Renal cortical epithelial cell (primary cell): ENCODE data around the gene TMEM131L. TPM values are rescaled to one million over a fixed set of nuclear protein-coding genes. Genes with fewer than 3 reads are reported as not detected.
A peak's percentile ranks its signal among the peaks of the same experiment; 100 is the strongest.
"Not testable (repeated sequence)": the region's sequence is repeated elsewhere in the genome, so short reads cannot be mapped to it uniquely, and the experiment has no call there.

ENCODE experiments used
- DNase-seq: peaks from one replicate; pipeline ENCODE4 v3.0.0-alpha.2; 2011; ENCODE audit warnings: low read depth
- total RNA-seq: library from RNA; depleted of rRNA; stranded (reverse); fragments of >200 nt; gene quantifications from 2 replicates; pipeline ENCODE4 v1.2.3, GENCODE V29; 2014

The TMEM131L gene
- total RNA-seq, 1 donor from 2014 or later, result 7.8 TPM

DNA sequence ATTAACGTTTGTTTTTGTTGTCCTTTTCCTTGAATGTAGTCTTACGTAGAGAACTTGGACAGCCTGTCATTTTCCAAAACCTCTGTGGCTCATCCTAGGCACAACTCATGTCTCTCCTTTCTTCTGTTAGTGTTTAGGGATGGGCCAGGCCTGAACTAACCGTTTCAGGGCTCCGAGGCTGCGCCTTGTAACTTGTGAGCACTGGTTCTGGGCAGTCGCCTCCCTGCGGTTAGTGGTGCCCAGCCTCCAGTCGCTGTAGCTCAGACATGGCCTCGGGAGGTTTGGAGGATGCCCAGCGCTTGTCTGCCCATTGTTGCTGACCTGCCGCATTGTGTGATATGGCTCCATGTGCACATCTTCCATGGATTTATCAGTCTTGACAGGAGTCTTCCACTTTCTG is 32.8 kb downstream of the TMEM131L start:
- DNase-seq, result no peak

DNA sequence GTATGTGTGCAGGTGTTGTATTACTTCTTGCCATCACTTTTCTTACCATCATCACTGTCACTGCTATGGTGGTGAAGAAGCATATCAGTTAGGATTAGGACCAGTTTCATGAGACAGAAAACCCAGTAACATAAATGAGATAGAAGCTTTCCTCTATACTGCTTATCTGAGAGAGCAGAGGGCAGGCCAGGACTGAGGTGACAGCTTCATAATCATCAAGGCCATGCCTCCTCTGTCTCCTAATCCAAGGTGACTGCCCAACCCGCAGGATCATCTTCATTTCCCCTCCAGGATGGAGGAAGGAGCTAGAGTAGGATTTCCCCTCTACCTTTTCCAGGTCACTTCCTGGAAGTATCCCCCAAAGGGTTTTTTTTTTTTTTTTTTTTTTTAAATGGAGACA is 35.4 kb downstream of the TMEM131L start:
- no peak for DNase-seq

DNA sequence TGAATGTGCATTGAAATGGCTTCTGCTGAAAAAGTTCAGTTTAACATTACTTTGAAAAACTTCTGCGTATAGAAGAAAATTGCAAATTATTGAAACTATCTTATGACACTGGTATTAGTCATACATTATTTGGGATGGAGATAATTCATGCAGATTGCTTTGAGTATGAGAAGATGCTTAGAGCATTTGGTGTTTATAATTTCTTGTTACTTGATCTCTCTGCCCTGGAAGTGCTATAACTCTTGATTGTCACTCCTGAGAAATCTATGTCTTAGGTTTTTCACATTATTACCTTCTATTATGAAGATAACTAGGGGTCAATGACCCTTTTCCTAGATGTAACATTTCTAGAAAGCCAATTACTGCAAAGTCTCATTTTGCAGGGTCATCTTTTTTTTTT is 36.4 kb downstream of the TMEM131L start:
- DNase-seq, result no peak

DNA sequence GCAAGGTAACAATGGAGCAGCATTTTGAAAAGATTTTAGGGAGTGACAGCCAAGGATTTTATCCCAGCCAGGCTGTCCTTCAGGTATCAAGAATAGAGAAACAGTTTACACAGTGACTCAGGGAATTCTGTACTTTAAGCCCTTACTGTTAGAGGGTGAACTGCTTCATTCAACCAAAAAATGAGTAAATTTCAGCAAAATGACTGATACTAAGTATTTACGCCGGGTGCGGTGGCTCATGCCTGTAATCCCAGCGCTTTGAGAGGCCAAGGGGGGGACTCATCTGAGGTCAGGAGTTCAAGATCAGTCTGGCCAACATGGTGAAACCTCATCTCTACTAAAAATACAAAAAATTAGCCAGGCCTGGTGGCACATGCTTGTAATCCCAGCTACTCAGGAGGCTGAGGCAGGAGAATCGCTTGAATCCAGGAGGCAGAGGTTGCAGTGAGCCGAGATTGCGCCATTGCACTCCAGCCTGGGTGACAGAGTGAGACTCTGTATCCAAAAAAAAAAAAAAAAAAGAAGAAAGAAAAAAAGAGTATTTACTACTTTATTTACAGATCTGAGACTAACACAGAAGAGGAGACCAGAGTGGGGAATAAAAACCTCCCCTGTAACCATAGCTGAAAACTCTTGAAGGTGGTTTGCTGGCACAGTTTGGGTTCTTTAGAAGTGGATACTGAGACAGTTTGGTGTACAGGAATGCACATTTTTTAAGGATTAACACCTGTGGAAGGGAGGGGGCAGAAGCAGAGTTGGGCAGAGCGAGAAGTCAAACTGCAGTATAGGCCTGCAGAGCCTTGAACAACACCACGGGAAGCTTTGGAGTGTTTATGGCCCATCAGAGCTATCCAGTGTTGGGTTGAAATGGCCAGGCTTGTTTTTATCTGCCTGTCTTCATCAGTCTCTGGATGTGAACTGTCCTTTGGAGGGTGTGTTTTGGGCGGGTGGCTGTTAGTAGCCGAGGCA is 40.5 kb downstream of the TMEM131L start:
- no peak for DNase-seq

DNA sequence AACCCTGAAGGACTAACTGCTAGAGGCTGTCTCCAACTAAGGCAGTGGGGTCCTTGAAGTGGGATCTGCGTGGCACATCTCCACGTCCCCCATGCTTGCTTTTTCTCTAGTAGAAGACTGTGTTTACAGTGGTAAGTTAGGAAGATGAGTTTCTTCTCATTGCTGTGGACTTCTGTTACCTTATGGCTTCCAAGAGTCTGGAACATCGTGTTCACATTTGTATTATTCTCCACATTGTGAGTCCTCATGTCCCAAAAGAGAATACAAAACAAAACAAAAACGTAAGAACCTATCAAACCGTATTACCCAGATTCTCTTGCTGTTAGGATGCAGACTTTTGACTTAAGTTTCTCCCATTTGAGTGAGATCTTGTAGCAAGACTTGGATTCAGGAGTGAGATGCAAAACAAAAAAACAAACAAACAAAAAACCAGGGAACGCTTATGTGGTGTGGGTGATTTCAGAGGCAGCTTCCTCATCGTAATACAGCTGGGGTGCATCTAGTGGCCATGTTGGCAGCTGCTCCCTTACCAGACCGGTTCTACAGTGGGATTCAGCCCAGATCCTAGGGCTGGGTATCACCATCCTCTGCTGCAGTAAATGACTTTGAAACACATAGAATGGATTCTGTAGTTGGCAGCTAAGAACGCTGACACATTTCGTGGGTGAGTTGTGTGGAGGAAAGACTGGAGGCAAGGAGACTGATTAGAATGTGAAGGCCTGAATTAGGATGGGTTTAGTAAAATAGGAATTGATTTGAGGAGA is 41.3 kb downstream of the TMEM131L start:
- no peak for DNase-seq

DNA sequence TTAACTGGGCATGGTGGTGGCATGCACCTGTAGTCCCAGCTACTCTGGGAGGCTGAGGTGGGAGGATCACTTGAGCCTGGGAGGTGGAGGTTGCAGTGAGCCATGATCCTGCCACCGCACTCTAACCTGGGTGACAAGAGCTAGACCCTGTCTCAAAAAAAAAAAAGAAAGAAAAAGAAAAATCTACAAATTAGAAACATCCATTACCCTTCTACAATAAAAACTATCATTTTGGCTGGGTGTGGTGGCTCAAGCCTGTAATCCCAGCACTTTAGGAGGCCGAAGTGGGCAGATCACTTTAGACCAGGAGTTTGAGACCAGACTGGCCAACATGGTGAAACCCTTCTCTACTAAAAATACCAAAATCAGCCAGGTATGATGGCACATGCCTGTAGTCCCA is 43.1 kb downstream of the TMEM131L start:
- DNase-seq, result not testable (repeated sequence)

DNA sequence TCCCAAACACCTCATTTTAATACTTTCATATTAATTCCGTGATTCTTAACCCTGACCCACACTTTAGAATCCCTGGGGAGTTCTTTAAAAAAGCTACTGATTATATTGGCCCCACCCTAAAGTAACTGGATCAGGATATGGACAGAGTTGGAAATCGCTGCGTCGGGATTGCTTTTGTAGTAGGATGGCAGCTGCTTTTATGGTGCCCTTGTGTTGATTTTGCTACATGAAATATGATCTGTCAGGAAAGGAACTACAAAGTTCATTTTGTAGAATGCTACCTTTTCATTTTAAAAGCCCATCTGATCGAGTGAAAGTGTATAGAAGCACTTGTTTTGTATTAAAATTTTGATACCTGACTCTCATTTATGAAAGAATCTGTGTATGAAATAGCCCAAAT is 43.6 kb downstream of the TMEM131L start:
- no peak for DNase-seq

DNA sequence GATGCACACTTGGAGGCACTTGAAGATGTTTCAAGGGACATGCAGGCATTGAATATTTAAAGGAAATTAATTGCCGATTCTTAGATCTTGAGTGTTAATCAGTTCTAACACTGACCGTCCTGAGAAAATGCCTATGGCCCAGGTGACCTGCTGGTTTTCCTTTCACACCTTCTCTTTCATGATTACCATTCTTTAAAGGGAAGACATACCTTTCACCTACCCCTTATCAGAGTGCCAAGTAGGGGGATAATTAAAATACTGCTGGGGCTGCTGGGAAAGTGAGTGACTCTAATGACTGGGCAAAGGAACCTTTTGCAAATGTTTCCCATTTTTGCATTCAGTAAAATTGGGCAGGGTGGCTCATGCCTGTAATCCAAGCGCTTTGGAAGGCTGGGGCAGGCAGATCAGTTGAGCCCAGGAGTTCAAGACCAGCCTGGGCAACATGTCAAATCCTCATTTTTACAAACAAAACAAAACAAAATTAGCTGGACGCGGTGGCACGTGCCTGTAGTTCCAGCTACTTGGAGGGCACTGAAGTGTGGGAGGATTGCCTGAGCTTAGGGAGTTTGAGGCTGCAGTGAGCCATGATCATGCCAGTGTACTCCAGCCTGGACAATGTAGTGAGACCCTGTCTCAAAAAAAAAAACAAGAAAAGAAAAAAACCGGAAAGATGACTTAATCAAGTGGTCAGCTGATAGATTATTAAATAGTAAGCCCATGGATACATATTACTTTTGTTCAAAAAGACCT is 44.3 kb downstream of the TMEM131L start:
- DNase-seq, result no peak

DNA sequence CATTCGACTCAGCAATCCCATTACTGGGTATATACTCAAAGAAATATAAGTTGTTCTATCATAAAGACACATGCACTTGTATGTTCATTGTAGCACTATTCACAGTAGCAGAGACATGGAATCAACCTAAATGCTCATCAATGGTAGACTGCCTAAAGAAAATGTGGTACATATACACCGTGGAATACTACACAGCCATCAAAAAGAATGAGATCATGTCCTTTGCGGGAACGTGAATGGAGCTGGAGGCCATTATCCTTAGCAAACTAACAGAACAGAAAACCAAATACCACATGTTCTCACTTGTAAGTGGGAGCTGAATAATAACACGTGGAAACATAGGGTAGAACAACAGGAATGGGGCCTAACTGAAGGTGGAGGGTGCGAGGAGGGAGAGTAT is 44.9 kb downstream of the TMEM131L start:
- no peak for DNase-seq

DNA sequence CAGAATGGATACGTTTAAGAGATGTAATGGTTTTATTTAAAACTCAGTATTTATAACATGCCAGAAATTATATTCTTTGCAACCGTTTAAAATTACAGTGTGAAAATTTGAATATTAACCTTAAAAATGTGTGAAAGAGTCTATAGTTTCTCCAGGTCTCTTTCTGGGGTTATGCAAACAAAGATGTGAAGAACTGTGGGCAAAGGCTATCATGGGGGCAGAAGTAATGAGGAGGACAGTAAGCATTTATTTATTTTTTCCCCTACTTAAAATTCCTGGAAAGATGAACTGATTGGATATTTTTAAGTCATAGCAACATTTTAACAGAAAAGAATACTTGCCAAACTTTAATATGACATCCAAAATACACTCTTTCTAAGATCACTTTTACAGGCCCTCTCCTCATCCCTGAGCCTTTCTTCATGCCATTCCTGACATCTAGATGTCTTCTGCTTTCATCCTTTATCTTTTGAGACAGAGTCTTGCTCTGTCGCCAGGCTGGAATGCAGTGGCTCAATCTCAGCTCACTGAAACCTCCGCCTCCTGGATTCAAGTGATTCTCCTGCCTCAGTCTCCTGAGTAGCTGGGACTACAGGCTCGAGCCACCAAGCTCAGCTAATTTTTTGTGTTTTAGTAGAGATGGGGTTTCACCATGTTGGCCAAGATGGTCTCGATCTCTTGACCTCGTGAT is 46.1 kb downstream of the TMEM131L start:
- no peak for DNase-seq

DNA sequence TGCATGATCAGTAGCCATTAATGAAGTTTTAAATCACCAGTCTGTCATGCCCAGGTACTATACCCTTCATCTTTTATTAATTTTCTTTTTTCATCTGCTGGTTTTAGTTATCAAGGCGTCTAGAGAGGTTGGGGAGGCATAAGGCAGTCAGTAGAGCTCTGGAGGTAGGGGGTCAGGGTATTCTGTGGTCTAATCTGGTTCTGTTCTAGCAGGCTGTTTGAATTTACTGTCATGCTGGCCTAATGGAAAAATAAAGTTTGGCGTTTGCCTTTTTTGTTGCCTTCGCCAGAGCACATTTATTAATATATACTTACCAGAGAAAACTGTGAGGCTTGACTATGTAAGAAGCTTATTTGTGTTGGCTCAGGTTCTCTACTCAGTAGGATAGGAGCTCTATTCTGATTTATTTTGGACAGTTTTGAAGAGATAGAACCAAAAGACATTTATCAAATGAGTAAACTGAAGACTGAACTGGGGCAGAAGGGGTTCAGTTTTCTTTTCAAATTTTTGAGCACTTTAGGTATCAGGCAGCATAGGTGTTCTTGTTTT is 46.9 kb downstream of the TMEM131L start:
- DNase-seq, result no peak

DNA sequence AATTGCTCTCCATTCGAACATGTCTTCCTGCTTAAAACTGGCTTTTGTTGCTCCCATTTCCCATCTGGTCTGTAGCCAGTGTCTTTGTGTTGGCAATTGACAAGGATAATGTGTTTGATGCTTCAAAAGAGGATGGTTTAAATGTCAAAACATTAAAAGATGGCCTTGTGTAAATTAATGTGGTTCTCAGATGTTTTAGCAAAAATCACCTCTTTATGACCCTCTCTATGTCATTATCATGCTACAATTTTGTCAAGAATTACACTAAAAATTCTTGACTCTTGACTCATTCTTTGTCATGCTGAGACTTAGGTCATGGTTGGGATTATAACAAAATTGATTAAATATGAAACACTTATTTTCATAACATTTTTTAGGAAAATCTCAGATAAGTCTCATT is 47.4 kb downstream of the TMEM131L start:
- peak; percentile 38 for DNase-seq

DNA sequence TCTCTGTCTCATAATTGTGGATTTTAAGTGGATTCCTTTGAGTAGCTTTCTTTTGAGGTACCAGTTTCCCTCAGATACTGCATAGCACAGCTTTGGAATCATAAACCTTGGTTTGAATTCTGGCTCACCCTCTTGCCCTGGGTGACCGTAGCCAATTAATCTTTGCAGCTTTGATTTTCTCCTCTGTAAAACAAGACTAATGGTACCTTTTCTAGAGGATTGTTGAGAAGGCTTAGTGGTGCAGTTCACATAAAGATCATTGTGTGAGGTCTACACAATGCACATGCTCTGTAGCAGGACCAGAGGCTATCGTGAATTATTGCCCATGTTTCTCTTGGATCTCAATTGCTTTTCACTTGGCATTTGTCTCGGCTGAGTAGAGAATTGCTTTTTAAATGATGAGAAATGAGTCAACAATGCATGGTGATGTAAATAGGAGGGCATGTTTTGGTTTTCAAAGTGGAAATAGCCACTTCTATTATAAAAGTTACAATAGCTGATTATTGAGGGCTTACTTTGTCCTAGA is 47.9 kb downstream of the TMEM131L start:
- DNase-seq, result peak; percentile 85

DNA sequence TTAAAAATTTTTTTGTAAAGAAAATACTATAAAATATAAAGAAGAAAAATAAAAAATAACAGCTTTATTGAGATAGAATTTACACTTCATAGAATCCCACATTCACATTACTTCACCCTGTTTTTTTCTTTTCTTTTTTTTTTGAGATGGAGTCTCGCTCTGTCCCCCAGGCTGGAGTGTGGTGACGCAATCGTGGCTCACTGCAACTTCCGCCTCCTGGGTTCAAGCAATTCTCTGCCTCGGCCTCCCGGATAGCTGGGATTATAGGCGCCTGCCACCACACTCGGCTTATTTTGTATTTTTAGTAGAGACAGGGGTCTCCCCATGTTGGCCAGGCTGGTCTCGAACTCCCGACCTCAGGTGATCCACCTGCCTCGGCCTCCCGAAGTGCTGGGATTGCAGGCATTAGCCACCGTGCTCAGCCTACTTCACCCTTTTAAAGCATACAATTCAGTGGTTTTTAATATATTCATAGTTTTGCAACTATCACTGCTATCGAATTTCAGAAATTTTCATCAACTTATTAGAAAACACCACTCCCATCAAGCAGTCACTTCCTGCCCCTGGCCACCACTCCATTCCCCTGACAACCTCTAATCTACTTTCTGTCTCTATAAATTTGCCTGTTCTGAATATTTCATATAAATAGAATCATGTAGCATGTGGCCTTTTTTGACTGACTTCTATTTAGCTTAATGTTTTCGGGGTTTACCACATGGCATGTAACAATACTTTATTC is 48.7 kb downstream of the TMEM131L start:
- DNase-seq, result no peak

DNA sequence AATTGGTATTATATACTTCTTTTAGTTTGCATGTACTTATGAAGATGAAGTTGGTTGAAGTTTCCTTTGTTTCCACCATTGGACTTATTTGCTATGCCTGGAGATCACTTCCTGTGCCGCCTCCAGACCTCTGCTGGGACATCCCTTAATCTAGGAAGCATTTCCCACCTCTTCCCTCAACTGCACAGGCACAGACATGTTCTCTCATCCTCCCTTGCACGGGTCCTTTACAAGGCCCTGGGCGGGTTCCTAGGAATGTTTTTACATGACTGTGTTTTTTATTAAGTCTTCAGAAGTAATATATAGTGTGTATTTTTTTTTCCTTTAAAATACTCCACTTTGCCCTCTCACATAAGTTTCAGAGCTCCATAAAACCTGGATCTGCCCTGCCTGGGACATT is 51.0 kb downstream of the TMEM131L start:
- no peak for DNase-seq

DNA sequence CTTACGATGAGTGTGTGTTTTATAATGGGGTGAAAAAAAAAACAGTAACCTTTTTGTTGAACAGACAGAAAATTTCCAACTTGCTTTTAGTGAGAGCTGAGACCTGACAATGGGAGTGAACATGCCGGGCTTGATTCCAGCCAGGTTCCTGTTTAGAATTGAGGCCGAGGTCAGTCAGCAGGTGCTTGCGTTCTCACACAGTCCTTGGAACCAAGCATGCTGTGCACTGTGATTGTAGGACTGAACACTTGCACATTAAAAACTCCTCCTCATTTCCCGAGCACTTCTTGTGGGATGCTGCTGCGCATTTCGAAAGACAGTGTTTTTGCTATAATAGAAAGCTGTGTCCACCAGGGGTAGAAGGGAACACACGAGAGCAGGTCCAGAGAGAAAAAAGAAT is 51.8 kb downstream of the TMEM131L start:
- no peak for DNase-seq

DNA sequence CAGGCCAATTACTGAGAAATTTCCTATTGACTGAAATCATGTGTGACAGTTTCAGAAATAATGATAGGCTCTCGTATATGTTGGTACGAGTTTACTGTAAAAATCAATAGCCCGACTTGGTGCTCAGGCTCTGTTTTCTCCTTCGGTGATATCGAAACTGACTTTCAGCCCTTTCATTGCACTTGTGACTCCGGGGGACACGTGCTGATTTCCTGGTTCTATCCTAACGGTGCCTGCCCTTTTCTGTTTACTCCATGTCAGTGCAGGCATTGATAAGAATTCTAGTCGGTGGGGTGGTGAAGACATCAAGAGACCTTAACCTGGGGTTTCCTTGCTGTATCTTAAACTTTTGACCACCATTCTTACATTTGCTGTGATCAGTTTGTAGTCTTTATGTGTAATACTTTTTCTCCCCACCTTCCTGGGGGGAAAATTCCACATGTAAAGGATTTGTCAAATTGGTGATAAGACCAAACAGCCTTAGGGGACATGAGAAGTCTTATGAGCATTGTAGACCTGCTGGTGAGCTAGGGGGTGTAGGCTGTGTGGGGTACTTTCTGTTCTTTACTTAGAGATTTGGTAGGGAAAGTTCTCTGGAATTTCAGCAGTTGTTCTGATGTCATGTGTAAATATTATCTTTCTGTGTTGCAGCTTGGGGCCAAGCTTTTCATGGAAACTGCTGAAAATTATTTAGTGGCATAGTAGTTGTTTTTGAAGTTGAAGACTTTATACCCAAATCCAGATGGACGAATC is 52.7 kb downstream of the TMEM131L start:
- DNase-seq, result no peak

DNA sequence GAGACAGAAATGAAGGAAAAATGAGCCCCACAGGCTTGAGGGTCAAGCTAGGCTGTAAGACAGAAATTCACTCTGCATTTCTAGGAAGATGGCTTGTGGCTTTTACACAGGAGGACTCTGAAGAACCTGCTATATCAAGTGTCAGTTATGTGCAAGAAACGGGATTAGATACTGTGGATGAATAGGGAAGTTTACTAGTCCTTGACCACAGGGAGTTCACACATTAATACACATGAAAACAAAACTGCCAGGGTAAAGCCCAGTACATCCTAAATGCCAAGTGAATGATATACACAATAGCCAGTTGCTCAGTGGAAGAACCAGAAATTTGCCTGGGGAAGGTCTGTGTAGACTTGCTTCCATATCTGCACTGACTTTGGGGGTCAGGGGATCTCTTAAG is 53.5 kb downstream of the TMEM131L start:
- no peak for DNase-seq

DNA sequence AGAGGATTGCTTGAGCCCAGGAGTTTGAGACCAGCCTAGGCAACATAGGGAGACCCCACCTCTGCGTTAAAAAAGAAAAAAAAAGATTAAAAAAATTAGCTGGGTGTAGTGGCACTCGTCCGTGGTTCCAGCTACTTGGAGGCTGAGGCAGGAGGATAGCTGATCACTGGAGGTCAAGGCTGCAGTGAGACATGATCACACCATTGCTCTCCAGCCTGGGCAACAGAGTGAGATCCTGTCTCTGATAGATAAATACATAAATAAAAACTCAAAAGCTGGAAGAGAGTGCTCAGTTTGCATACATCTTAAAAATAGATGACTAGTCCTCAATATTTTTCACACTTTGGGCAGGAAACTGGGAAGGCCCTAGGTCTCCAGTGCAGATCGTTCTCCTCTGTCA is 54.1 kb downstream of the TMEM131L start:
- DNase-seq, result no peak
